Activated T-helper 17 cell treated with anti-CD3 and anti-CD28 coated beads, Interleukin-2, amount 50 U/mL, for 72 hours (primary cell): ENCODE measurements around the gene PDE8A. TPM values are rescaled to one million over a fixed set of nuclear protein-coding genes. Genes with fewer than 3 reads are reported as not detected.
A peak's percentile ranks its signal among the peaks of the same experiment; 100 is the strongest.
"Not testable (repeated sequence)": the region's sequence is repeated elsewhere in the genome, so short reads cannot be mapped to it uniquely, and the experiment has no call there.

Source experiments
- ATAC-seq: fragments of 150-1000 bp; cut with Tn5 transposase; replicated peaks from 2 replicates; pipeline ENCODE4 v1.10.0; 2021; ENCODE audit warnings: mild to moderate bottlenecking, moderate library complexity
- H3K27ac Mint-ChIP-seq: one replicate; pipeline ENCODE4 v1.8.0; 2022; ENCODE audit warnings: mixed read lengths
- H3K27me3 Mint-ChIP-seq: one replicate; pipeline ENCODE4 v1.8.0; 2022; ENCODE audit warnings: mixed read lengths
- H3K36me3 Mint-ChIP-seq: one replicate; pipeline ENCODE4 v1.8.0; 2022; ENCODE audit warnings: low read depth, mild to moderate bottlenecking, mixed read lengths
- H3K4me1 Mint-ChIP-seq: one replicate; pipeline ENCODE4 v1.8.0; 2022; ENCODE audit warnings: mixed read lengths
- H3K4me3 Mint-ChIP-seq: one replicate; pipeline ENCODE4 v1.8.0; 2022; ENCODE audit warnings: mild to moderate bottlenecking, mixed read lengths
- H3K9me3 Mint-ChIP-seq: one replicate; pipeline ENCODE4 v1.8.0; 2022; ENCODE audit warnings: mixed read lengths
- total RNA-seq, 2 donors: library from RNA; stranded (reverse); gene quantifications; one replicate each; pipeline ENCODE4 v1.2.3, GENCODE V29; 2022

PDE8A gene
- total RNA-seq, 2 donors from 2014 or later, result 23.7 to 34.2 TPM

GRCh38 chr15:84973492-84974460 is 7.9 kb upstream of the PDE8A start:
- Mint-ChIP-seq H3K4me3 (no peak overlapping the region), H3K4me1 (no peaks in the 10 kb centered on the region), H3K27me3 (no peaks in the 10 kb centered on the region), H3K9me3 (no peaks in the 10 kb centered on the region), H3K27ac (no peak overlapping the region), H3K36me3 (no peaks in the 10 kb centered on the region)
- no peak for ATAC-seq

GRCh38 chr15:84975871-84976351 is 5.7 kb upstream of the PDE8A start:
- no peaks in the 10 kb centered on the region for H3K4me1 Mint-ChIP-seq
- no peaks in the 10 kb centered on the region for H3K27me3 Mint-ChIP-seq
- ATAC-seq, result no peak
- no peak overlapping the region for H3K4me3 Mint-ChIP-seq
- no peaks in the 10 kb centered on the region for H3K36me3 Mint-ChIP-seq
- no peaks in the 10 kb centered on the region for H3K9me3 Mint-ChIP-seq
- no peak overlapping the region for H3K27ac Mint-ChIP-seq

GRCh38 chr15:84976746-84977345 is 4.8 kb upstream of the PDE8A start:
- Mint-ChIP-seq H3K36me3 (no peaks in the 10 kb centered on the region), H3K4me3 (no peak overlapping the region), H3K27me3 (no peaks in the 10 kb centered on the region), H3K9me3 (no peaks in the 10 kb centered on the region), H3K4me1 (no peaks in the 10 kb centered on the region), H3K27ac (no peak overlapping the region)
- ATAC-seq, result no peak

GRCh38 chr15:84979651-84980050 is 2.0 kb upstream of the PDE8A start:
- peak overlapping the region; percentile 88 for H3K4me3 Mint-ChIP-seq
- H3K9me3 Mint-ChIP-seq, result no peaks in the 10 kb centered on the region
- no peaks in the 10 kb centered on the region for H3K27me3 Mint-ChIP-seq
- no peaks in the 10 kb centered on the region for H3K36me3 Mint-ChIP-seq
- no peak for ATAC-seq
- H3K27ac Mint-ChIP-seq, result peak overlapping the region; percentile 89
- no peaks in the 10 kb centered on the region for H3K4me1 Mint-ChIP-seq

GRCh38 chr15:84980196-84981053 is 1.2 kb upstream of the PDE8A start:
- H3K36me3 Mint-ChIP-seq, result no peaks in the 10 kb centered on the region
- H3K9me3 Mint-ChIP-seq, result no peaks in the 10 kb centered on the region
- H3K27ac Mint-ChIP-seq, result peak overlapping the region; percentile 89
- peaks cover 2% of the 10 kb centered on the region for H3K4me1 Mint-ChIP-seq
- H3K27me3 Mint-ChIP-seq, result no peaks in the 10 kb centered on the region
- H3K4me3 Mint-ChIP-seq, result peak overlapping the region; percentile 88
- ATAC-seq, result peak; percentile 76

GRCh38 chr15:84981054-84981710 is 474 bp upstream of the PDE8A start:
- peaks cover 6% of the 10 kb centered on the region for H3K4me1 Mint-ChIP-seq
- ATAC-seq, result peak; percentile 83
- no peaks in the 10 kb centered on the region for H3K27me3 Mint-ChIP-seq
- H3K9me3 Mint-ChIP-seq, result no peaks in the 10 kb centered on the region
- H3K4me3 Mint-ChIP-seq, result peak overlapping the region; percentile 88
- H3K36me3 Mint-ChIP-seq, result no peaks in the 10 kb centered on the region
- H3K27ac Mint-ChIP-seq, result peak overlapping the region; percentile 89

GRCh38 chr15:84982301-84982920 is 755 bp downstream of the PDE8A start:
- Mint-ChIP-seq H3K4me1 (peaks cover 10% of the 10 kb centered on the region), H3K27me3 (no peaks in the 10 kb centered on the region), H3K27ac (peak overlapping the region; percentile 83), H3K36me3 (no peaks in the 10 kb centered on the region), H3K9me3 (no peaks in the 10 kb centered on the region), H3K4me3 (peak overlapping the region; percentile 89)
- ATAC-seq, result no peak

GRCh38 chr15:84983294-84983693 is 1.6 kb downstream of the PDE8A start:
- Mint-ChIP-seq H3K9me3 (no peaks in the 10 kb centered on the region), H3K4me3 (peak overlapping the region; percentile 89)
- no peak for ATAC-seq

GRCh38 chr15:84983711-84984110 is 2.1 kb downstream of the PDE8A start:
- Mint-ChIP-seq H3K27me3 (no peaks in the 10 kb centered on the region), H3K4me1 (peaks cover 18% of the 10 kb centered on the region), H3K9me3 (no peaks in the 10 kb centered on the region), H3K36me3 (no peaks in the 10 kb centered on the region), H3K27ac (peak overlapping the region; percentile 83), H3K4me3 (peak overlapping the region; percentile 89)
- no peak for ATAC-seq

More at GRCh38 chr15:84983294-84983693, 1.6 kb downstream of the PDE8A start:
- Mint-ChIP-seq H3K4me1 (peaks cover 14% of the 10 kb centered on the region), H3K27me3 (no peaks in the 10 kb centered on the region), H3K27ac (peak overlapping the region; percentile 83), H3K36me3 (no peaks in the 10 kb centered on the region)

GRCh38 chr15:84985158-84985557 is 3.5 kb downstream of the PDE8A start:
- Mint-ChIP-seq H3K4me1 (peaks cover 24% of the 10 kb centered on the region), H3K27me3 (no peaks in the 10 kb centered on the region), H3K27ac (no peak overlapping the region), H3K36me3 (no peaks in the 10 kb centered on the region), H3K4me3 (no peak overlapping the region), H3K9me3 (no peaks in the 10 kb centered on the region)
- no peak for ATAC-seq

- ATAC-seq, H3K4me3 Mint-ChIP-seq, H3K27ac Mint-ChIP-seq, H3K36me3 Mint-ChIP-seq, H3K9me3 Mint-ChIP-seq, H3K27me3 Mint-ChIP-seq: not testable (repeated sequence)
- H3K4me1 Mint-ChIP-seq, result peaks cover 43% of the 10 kb centered on the region
Measured at GRCh38 chr15:84987351-84987750, 5.7 kb downstream of the PDE8A start.

- peak overlapping the region; percentile 61 for H3K4me3 Mint-ChIP-seq
- H3K4me1 Mint-ChIP-seq, result peaks cover 49% of the 10 kb centered on the region
- H3K27me3 Mint-ChIP-seq, result no peaks in the 10 kb centered on the region
- peak overlapping the region; percentile 72 for H3K27ac Mint-ChIP-seq
- H3K36me3 Mint-ChIP-seq, result peaks cover 4% of the 10 kb centered on the region
- H3K9me3 Mint-ChIP-seq, result no peaks in the 10 kb centered on the region
- peak; percentile 17 for ATAC-seq
Measured at GRCh38 chr15:84987949-84988624, 6.4 kb downstream of the PDE8A start.
